IPS-NIHi7 (cell line): ENCODE measurements around the gene PSAPL1.
"Not testable (repeated sequence)": the region's sequence is repeated elsewhere in the genome, so short reads cannot be mapped to it uniquely, and the experiment has no call there.

Source experiments
- DNase-seq: peaks from one replicate; pipeline ENCODE4 v3.0.0; 2012; ENCODE audit warnings: mixed read lengths; ENCODE audit errors: extremely low spot score

PSAPL1 gene

GRCh38 chr4:7459471-7459870 is 24.7 kb upstream of the PSAPL1 start:
- DNase-seq, result no peak

GRCh38 chr4:7458477-7458876 is 23.7 kb upstream of the PSAPL1 start:
- DNase-seq, result no peak

GRCh38 chr4:7458066-7458425 is 23.3 kb upstream of the PSAPL1 start:
- DNase-seq, result no peak

GRCh38 chr4:7457201-7458065 is 22.7 kb upstream of the PSAPL1 start:
- no peak for DNase-seq

GRCh38 chr4:7452802-7453201 is 18.1 kb upstream of the PSAPL1 start:
- DNase-seq, result not testable (repeated sequence)

GRCh38 chr4:7451800-7452199 is 17.1 kb upstream of the PSAPL1 start:
- DNase-seq, result no peak

GRCh38 chr4:7451434-7451789 is 16.7 kb upstream of the PSAPL1 start:
- no peak for DNase-seq

GRCh38 chr4:7450775-7451433 is 16.2 kb upstream of the PSAPL1 start:
- no peak for DNase-seq

GRCh38 chr4:7448036-7448435 is 13.3 kb upstream of the PSAPL1 start:
- DNase-seq, result no peak

GRCh38 chr4:7447236-7447635 is 12.5 kb upstream of the PSAPL1 start:
- no peak for DNase-seq

GRCh38 chr4:7444731-7445130 is 10.0 kb upstream of the PSAPL1 start:
- DNase-seq, result no peak

GRCh38 chr4:7444314-7444713 is 9.6 kb upstream of the PSAPL1 start:
- DNase-seq, result no peak

- DNase-seq, result no peak
These were observed 7.9 kb upstream of the PSAPL1 start for GRCh38 chr4:7442574-7443162.

GRCh38 chr4:7441201-7441600 is 6.5 kb upstream of the PSAPL1 start:
- DNase-seq, result no peak

- DNase-seq, result no peak
These were observed 5.0 kb upstream of the PSAPL1 start for GRCh38 chr4:7439699-7440098.

GRCh38 chr4:7436256-7436655 is 1.5 kb upstream of the PSAPL1 start:
- no peak for DNase-seq

- no peak for DNase-seq
These were observed 836 bp upstream of the PSAPL1 start for GRCh38 chr4:7435471-7436061.

GRCh38 chr4:7434141-7434765 is 477 bp downstream of the PSAPL1 start:
- no peak for DNase-seq

- no peak for DNase-seq
These were observed 1.2 kb downstream of the PSAPL1 start for GRCh38 chr4:7433376-7434140.

- DNase-seq, result no peak
These were observed 2.0 kb downstream of the PSAPL1 start for GRCh38 chr4:7432531-7433375.
